Esophagus mucosa (tissue), 1 donor: Measurements from ENCODE around the gene FBXW8. TPM values are rescaled to one million over a fixed set of nuclear protein-coding genes. Genes with fewer than 3 reads are reported as not detected.

Experiments used
- ATAC-seq: fragments of 200-7000 bp; cut with Tn5 transposase; one replicate; pipeline ENCODE4 v1.9.1; 2020
- total RNA-seq: library from RNA; stranded (reverse); gene quantifications from one replicate; pipeline ENCODE4 v1.2.4, GENCODE V29; 2023
- donor health status: DM: yes; HTN: yes; CAD: no.

FBXW8 gene
- total RNA-seq, 1 donor from 2014 or later, result 8.0 TPM

DNA sequence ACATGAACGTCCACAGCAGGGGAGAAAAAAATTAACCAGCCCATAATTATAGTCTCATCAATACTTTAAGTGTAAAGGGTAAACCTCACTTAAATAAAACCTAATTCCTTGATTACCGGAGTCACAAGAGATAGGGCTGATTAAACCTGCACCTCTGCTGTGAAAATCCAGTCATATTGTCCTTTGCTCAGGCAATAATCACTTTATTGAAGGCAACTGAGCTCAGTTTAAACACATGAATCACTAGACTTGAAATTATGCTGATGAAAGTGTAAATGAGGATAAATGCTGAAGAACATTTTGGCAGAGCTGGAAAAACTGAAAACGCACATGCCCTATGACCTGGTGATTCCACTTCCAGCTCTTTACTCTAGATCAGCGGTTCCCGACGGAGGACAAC, 22.9 kb upstream of the FBXW8 start:
- no peak for ATAC-seq

DNA sequence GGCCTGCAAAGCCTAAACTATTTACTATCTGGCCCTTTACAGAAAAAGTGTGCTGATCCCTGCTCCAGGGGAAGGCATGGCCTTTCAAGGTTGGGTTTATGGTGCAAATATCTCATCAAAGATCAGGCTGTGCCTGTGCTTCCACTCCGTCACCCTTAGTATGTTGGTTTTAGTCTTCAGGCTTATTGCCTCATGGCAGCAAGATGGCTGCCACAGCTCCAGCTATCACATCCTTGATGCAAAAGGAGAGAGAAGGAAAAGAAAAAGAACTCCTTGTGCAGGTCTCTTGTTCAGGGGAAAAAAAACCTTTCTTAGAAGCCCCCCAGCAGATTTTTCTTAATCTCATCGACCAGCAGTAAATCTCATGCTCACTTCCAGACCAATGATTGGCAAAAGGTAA, 20.4 kb upstream of the FBXW8 start:
- ATAC-seq, result no peak

DNA sequence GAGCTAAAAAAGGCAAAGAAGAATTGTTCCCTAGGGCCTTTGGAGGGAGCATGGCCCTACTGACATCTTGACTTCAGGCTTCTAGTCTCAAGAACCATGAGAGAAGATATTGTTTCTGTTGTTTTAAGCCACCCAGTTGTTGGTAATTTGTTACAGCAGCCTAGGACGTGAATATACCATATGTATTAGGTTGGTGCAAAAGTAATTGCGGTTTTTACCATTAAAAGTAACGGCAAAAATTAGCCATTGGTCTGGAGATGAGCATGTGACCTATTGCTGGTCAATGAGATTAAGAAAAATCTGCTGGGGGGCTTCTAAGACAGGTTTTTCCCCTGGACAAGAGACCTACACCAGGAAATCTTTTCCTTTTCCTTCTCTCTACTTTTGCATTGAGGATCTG, 19.7 kb upstream of the FBXW8 start:
- no peak for ATAC-seq

DNA sequence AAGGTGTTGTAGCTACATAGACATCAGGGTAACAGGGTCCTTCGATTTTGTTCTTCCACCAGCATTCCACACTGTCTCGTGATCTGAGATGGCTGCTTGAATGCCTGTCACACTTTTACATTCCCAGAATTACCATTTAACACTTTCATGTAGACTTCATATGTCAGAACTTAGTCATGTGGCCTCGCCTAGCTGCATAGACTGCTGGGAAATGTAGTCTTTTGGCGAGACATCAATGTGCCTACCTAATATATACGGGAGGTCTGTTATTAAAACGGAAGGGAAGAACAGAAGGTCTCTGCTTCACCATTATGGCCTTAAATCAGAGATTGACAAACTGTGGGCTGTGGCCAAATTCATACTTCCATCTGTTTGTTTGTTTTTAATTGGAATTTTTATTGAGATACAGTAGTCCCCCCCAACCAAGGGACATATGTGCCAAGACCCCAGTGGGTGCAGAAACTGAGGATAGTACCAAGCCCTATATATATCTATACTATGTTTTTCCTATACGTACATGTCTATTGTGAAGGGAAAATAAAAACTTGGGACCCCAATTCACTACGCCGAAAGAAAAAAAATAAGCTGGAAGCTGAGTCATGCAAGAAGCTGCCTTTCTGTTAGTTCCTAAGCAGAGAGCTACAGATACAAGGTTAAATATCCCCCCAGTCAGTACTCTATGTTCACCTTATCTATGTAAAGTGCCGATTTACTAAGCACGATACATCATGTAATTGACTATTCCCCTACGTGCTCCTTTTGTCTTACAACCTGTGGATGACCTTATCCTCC, 18.2 kb upstream of the FBXW8 start:
- ATAC-seq, result no peak

DNA sequence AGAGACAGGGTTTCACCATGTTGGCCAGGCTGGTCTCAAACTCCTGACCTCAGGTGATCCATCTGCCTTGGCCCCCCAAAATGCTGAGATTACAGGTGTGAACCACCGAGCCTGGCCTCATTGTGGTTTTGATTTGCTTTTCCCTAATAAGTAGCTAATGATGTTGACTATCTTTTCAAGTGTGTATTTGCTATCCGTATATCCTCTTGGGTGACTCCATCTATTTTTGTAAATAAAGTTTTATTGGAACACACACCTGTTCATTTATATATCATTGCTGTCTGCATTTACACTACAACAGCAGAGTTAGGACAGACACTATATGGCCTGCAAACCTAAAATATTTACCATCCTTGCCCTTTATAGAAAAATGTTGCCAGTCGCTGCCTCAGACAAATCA, 15.8 kb upstream of the FBXW8 start:
- ATAC-seq, result no peak

DNA sequence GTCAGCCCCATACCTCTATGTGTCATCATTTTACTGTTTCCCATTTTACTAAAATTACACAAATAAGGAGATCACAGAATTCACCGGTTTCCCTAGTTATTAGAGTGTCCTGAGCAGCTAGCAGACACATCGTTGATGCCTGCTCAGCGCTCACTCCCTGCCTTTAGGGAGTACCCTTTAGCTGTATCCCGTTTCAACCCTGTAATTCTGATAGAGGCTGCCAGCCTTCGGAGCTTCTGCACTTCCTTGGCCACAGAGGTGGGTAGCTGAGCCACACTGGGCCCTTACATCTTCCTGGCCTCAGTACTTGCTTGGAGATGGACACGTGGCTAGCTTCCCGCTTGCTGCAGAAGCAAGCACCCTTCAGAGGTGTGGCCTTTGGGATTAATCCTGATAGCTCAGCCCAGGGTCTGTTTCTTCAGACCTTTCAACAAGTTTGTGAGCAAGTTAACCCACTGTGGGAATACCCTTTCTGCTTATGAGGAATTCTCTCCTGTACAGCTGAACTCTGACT, 14.3 kb upstream of the FBXW8 start:
- no peak for ATAC-seq

DNA sequence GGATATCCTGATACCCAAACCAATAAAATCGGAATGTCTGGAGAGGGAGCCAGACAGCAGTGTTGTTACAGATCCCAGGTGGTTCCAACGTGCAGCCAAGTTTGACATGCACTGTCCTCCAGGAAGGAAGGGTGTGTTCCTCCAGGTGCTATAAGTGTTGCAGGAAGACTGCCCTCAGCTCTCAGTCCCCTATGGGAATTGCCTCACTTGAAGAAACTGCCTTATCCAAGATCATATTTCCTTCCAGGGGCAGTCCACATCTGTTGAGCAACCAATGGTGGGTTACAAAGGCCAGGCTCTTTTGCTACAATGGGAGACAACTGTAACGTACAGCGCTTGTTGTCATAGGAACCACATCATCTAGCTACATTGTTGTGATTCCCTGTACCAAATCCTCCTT, 13.3 kb upstream of the FBXW8 start:
- ATAC-seq, result no peak

DNA sequence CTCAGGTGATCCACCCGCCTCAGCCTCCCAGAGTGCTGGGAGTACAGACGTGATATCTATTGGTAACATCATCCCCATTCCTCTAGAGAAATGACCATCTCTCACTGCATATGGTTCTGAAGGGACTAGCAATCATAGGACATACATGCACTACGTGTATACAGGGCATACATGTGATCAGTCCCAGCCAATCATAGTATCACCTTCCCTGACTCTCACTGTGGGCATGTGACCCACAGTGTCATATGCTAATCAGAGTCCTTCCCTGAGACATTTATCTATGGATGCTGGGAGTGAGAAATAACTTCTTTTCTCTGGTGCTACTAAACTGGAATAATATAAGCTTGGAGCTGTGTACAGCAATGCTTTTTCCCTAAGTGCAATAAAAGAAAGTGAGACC, 12.1 kb upstream of the FBXW8 start:
- ATAC-seq, result no peak

DNA sequence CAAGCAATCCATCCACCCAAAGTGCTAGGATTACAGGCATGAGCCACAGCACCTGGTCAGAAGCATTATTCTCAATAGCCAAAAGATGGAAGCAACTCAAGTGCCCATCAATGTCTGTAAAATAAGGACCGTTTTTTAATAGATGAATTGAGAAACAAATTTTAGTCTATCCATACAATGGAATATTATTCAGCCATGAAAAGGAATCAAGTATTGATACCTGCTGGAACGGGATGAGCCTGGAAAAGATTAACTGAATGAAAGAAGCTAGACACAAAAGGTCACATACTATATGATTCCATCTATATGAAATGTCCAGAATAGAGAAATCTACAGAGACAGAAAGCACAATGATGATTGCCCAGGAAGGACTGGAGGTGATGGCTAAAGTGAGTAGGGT, 9.1 kb upstream of the FBXW8 start:
- ATAC-seq, result no peak

DNA sequence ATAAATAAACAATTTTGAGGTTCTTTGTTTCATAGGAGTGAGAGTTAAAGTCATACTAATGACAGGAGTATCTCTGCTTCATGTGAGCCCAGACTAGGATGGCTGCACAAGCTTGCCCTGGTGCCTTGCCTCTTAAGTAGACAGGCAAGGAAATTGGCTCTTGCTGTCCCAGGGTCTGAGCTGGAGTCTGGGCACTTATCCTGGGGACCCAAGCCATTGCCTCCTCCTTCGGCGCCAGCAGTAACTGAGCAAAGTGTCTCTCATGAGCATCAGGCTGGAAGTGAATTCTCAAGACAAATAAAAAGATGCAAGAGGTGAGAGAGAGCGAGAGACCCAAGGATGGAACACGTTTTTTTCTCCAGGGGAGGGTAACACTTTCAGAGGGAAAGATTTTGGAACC, 6.9 kb upstream of the FBXW8 start:
- no peak for ATAC-seq

DNA sequence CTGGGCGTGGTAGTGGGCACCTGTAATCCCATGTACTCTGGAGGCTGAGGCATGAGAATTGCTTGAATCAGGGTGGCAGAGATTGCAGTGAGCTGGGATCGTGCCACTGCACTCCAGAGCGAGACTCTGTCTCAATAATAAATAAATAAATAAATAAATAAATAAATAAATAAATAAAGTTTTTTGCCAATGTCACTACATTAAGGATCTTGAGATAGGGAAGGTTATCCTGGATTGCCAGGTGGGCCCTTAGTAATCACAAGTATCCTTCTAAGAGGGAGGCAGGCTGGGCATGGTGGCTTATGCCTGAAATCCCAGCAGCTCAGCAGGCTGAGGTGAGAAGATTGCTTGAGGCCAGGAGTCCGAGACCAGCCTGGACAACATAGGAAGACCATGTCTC, 4.5 kb upstream of the FBXW8 start:
- ATAC-seq, result no peak

DNA sequence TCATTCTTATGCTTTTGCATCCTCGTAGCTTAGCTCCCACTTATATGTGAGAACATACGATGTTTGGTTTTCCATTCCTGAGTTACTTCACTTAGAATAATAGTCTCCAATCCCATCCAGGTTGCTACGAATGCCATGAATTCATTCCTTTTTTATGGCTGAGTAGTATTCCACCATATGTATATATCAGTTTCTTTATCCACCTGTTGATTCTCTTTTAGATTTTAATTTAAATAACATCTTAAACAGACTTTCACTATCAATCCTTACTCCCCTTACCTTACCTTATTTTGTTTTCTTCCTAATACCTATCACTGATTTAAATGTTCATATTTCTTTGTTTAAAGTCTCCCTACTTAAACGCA, 488 bp upstream of the FBXW8 start:
- ATAC-seq, result no peak

DNA sequence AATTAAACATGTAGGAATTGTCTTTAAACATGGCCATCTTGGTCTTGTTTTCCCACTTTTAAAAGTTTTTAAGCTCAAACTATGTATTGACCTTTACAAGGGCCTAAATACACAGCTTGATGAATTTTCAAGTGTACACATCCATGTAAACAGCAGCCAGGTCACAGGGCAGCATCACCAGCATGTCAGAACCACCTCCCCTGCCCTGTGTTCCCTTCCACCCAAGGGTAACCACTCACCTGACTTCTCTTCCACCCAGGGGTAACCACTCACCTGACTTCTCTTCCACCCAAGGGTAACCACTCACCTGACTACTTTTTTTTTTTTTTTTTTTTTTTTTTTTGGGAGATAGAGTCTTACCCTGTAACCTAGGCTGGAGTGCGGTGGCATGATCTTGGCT, 4.6 kb downstream of the FBXW8 start:
- no peak for ATAC-seq

DNA sequence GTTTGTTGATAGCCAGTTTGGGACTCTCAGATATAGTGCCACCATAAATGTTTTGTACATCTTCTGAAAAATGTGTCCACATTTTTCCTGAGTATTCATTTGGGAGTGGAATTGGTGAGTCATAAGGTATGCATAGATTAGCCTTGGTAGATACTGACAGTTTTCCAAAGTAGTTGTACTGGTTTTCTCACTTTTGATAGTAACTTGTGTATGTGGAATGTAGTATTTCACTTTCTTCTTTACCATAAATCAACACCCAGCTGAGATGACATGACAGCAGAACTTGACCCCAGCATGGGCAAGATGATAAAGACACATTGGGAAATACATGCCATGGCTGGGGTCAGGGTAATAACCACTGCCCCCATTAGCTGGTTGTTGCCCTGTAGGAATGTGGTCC, 5.4 kb downstream of the FBXW8 start:
- peak; percentile 80 for ATAC-seq

DNA sequence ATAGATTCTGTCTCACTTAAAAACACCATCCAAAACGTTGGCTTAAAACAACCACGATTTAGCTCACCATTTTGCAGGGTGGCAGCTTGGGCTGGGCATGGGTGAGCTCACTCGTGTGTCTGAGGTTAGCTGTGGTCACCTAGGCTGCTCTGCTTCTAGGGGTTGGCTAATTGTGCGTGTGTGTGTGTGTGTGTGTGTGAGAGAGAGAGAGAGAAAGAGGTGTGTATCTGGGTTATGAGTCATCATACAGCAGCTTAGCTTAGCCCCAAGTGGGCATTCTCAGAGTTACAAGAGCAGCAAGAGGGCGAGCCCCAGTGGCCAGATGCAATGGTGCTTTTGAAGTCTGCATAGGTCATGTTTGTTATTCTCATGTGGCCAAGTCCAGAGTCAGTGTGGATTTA, 6.0 kb downstream of the FBXW8 start:
- ATAC-seq, result peak; percentile 92

DNA sequence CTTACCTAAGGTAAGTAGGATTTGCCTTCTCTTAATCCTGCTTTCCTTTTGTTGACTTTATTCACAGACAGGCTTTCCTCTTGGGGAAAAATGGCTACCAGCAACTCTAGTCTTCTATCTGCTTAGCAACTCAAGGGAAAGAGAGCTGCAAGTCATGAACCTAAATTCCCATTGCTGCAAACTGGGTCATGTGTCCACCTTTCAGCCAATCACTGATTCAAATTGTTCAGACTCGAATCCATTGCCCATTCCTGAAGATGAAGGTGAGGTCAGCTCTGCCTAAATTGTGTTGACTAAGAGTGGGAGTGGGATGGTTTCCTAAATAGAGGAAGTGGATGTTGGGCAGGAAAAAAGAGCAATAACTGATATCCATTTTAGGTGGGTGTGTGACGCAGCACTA, 7.7 kb downstream of the FBXW8 start:
- ATAC-seq, result no peak

DNA sequence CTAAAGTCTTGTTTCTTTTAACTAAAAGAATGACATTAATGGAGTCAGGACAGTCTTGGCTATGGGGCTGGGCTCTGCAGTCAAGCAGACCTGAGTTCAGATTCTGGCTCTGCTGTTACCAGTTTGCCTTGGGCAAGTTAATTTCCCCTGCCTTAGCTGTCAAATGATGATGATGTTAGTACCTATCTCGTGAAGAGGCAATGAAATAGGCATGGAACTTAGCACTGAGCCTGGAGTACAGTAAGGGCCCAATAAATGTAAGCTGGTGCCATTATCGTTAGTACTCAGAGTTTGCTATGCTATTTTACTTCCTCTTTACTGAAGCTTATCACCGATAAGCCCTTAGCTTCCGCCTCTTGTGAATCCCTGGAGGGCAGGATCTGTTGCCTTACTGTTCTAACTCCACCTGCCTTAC, 8.5 kb downstream of the FBXW8 start:
- ATAC-seq, result no peak

DNA sequence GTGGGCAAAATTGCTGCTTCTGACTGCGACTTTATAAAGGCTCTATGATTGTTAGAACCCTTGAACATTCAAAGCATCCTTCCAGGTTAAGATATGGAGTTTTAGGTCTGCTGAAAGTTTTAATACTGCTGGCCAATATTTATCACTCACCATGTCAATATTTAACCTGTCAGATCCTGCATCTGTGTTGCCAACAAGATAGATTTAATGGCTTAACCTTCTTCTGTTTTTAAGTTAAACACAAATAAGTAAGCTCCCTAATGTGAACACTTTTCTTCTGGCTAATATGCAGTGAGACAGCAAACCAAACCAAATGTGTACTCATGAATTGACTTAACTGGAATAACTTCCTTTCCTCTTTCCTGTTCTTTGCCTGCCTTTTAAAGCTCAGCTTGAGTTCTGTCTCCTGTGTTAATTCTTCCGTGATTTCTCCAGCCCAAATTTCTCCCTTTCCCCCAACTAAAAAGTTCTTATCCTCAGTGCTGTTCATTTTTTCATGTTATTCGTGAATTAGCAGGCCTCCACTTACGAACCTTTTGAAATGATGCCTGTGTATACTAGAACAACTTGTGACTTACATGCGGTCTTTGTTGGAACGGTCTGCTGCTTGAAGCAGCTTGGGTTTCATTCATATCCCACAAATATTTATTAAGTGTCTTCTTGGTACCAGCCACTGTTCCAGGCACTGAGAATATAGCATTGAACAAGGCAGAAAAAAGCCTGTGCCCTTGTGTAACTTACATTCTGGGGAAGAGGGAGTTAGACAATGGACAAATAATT, 9.1 kb downstream of the FBXW8 start:
- ATAC-seq, result no peak

DNA sequence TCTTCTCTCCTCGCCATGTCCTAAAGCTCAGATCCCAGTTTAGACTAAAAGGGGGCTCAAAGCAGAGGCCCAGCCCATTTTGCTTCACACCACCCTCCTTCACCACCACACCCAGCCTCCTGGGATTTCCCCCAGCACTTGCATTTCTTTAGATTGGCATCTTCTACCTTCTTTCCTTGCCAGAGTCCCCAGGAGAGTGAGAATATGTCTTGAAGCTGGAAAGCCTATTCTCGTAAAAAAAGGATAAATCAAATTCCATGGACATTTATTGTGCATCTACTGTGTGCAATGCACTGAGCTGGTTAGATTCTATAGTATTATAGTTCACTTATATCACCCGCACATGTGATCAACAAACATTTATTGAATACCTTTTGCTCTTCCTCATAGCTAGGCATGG, 10.2 kb downstream of the FBXW8 start:
- ATAC-seq, result no peak

DNA sequence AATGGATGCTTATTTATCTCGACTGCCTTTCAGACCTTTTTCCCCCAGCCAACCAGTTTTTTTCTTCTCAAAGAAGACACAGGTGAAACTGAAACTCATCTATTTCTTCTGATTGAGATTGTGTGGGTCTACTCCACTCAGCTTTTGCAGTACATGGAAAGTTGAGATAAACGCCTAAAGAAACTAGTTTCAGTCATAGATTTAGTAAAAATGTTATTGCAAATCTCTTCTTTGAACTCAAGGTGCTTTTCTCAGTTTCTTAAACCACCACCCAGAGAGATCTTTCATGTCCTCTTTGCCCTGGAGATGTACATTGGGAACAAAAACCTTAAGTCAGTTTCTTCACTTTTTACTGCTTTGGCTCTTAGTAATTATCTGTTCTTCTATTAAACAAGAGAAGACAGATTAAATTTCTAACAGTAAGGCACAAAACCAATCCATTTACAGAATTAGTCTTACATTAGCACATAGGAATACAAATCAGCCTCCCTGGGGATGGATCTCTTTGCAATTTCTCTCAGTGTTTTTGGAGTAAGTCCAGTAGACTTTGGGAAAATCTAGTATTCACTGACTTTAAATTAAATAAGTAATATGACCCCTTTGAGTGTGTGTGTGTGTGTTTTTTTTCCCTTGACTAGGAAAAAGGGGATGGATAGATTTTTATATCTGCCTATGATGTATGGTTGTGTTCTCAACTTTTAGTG, 11.6 kb downstream of the FBXW8 start:
- no peak for ATAC-seq

DNA sequence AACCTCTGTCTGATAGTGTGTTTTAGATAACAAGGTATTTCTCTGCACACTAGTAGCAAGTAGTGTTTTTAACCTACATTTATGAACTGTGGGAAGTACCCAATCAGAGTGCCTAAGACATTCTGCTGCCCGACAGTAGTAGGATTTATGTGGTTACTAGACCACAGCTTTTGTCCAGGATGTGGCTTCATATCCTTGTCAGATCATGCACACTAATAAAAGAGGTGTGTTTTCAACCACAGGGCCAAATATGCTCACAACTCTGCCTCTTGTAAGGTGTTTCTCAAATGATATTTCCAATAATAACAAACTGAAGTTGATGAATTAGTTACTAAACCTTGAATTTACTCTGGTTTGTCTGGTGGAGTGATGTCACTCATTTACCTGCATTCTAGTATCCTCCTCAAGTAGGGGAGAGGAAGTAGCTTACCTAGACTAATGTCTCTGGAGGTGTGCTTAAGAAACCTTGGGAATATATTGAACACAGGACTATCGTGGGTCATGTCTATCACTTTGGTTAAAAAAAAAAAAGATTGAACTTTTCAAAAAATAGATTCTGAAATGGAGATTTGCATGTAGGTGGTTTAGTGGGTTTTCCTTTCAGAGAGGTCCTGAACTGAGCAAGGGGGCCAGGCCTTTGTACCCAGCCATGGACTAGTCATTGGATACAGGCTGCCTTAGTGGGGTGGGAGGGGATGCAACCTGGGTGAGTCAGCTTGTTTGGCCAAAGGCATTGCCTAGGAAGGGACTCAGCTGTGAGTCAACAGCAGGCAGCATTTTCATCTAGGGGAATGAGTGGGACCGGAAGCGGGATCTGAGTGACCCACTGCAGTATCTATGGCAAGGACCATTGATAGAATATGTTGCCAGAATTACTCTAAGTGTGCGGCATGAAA, 14.1 kb downstream of the FBXW8 start:
- ATAC-seq, result peak; percentile 62
